PFSK-1 (cell line): ENCODE data around the gene FCRLB.

Experiments
- FOXP2 ChIP-seq: optimal IDR thresholded peaks from 2 replicates; pipeline ENCODE3; 2011; ENCODE audit warnings: borderline replicate concordance, control low read depth, inconsistent platforms; ENCODE audit not compliant: insufficient read depth; ENCODE audit errors: extremely low read length, extremely low read depth
- POLR2AphosphoS5 ChIP-seq: IDR thresholded peaks from 2 replicates; pipeline ENCODE4 v1.6.1; 2012; ENCODE audit warnings: low read depth, mild to moderate bottlenecking, control low read depth, low read length, moderate library complexity
- SIN3A ChIP-seq: IDR thresholded peaks from 2 replicates; pipeline ENCODE4 v1.6.1; 2012; ENCODE audit warnings: mild to moderate bottlenecking, low read length, moderate library complexity, borderline replicate concordance; ENCODE audit not compliant: insufficient read depth
- TAF1 ChIP-seq: IDR thresholded peaks from 2 replicates; pipeline ENCODE4 v1.6.1; 2012; ENCODE audit warnings: low read length, control low read depth, borderline replicate concordance; ENCODE audit not compliant: insufficient read depth
- TF ChIP-seq, protein P1 (sequence below), 2 experiments: IDR thresholded peaks; 2 replicates each; pipeline versions ENCODE4 v1.6.1 to v1.8.0; 2011 to 2012; ENCODE audit warnings: low read depth in 2 of 2, low read length in 2 of 2, control low read depth in 1 of 2, inconsistent platforms in 1 of 2, mild to moderate bottlenecking in 1 of 2, moderate library complexity in 1 of 2; ENCODE audit not compliant: insufficient read depth in 1 of 2

The FCRLB gene

DNA sequence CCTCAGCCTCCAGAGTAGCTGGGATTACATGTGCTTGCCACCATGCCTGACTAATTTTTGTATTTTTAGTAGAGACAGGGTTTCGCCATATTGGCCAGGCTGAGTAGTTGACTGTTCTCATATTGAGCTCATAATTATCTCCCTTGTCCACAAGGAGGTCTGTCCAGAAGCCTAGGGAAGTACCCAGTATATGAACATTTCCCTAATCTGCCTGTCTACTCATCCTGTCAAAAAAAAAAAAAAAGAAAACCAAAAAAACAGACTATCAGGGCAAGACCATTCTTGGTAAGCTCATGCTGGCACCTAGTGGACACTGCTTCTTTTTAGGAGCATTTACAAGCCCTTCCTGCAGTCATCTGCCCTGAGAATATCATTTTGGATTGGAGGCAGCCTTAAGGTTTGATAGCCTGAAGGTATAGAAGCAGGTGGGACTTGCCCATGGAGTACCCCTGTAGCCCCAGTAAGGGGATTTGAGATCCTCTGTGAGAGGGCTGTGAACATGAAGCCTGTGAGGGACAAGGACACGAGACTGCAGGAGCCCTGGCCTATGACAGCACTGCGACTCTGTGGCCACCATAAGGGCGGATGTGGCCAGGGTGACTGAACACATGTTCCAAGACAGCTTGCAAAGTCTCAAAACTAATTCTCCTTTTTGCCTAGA, 17.4 kb downstream of the FCRLB start:
- no peak for TF ChIP-seq TAF1
- TF ChIP-seq SIN3A = no peak
- no peak for TF ChIP-seq FOXP2
- TF ChIP-seq, protein P1, sequence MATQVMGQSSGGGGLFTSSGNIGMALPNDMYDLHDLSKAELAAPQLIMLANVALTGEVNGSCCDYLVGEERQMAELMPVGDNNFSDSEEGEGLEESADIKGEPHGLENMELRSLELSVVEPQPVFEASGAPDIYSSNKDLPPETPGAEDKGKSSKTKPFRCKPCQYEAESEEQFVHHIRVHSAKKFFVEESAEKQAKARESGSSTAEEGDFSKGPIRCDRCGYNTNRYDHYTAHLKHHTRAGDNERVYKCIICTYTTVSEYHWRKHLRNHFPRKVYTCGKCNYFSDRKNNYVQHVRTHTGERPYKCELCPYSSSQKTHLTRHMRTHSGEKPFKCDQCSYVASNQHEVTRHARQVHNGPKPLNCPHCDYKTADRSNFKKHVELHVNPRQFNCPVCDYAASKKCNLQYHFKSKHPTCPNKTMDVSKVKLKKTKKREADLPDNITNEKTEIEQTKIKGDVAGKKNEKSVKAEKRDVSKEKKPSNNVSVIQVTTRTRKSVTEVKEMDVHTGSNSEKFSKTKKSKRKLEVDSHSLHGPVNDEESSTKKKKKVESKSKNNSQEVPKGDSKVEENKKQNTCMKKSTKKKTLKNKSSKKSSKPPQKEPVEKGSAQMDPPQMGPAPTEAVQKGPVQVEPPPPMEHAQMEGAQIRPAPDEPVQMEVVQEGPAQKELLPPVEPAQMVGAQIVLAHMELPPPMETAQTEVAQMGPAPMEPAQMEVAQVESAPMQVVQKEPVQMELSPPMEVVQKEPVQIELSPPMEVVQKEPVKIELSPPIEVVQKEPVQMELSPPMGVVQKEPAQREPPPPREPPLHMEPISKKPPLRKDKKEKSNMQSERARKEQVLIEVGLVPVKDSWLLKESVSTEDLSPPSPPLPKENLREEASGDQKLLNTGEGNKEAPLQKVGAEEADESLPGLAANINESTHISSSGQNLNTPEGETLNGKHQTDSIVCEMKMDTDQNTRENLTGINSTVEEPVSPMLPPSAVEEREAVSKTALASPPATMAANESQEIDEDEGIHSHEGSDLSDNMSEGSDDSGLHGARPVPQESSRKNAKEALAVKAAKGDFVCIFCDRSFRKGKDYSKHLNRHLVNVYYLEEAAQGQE (IDR thresholded peaks at IDR 0.05; ENCODE audit: insufficient read depth in 1 of 2, low read depth in 2 of 2, low read length in 2 of 2) = no peak
- no peak for TF ChIP-seq POLR2AphosphoS5

DNA sequence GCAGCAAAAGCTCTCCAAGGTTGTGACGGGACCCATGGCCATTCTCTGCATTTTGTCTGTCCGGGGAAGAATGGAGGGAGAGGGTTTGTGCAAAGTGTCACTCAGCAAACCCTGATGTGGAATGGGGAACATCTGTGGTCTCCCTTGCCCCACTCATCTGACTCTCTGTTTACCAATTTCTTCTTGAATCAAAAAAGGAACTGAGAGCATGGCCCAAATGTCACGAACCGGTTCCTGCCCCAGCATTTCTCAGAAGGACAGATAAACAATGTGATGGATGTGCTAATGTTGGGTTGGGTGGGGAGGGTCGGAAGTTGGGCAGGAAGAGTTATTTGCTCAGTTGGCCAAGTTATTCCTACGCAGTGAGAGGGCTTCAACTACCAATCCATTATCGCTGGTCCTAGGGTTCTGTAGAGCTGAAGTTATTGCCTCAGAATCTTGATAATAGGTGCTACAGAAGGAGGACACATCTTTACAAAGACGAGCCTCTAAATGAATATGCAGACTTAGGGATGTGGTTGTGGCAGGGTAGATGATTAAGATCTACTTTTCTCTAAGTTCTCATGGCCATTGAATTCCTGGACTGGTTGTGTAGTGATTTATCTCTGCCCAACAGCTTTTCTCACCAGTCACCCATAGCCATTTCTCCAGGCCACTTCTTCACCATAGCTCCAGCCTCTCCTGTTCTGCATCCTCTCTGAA, 18.7 kb downstream of the FCRLB start:
- TF ChIP-seq SIN3A (no peak), POLR2AphosphoS5 (no peak), FOXP2 (no peak), TAF1 (no peak)
- TF ChIP-seq, protein P1 (IDR thresholded peaks at IDR 0.05; ENCODE audit: insufficient read depth in 1 of 2, low read depth in 2 of 2, low read length in 2 of 2) = no peak

DNA sequence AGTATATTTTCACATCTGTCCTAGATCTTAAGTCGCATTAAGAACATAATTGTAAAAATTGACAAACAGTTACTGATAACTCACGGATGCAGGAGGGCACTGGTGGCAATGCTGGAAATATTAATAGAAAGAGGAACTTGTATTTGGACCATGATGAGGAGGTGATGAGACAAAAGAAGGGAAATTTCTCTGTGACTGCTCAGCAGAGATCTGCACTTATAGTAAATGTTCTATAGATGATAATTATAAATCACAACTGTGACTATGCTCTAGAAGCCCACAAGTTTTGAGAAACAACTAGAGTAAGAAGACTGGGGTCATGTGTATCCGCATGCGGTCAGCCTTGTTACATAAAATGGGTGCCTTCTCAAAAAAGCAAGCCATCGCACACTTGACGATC, 19.6 kb downstream of the FCRLB start:
- TF ChIP-seq SIN3A = no peak
- no peak for TF ChIP-seq TAF1
- no peak for TF ChIP-seq POLR2AphosphoS5
- no peak for TF ChIP-seq FOXP2
- TF ChIP-seq, protein P1 (IDR thresholded peaks at IDR 0.05; ENCODE audit: insufficient read depth in 1 of 2, low read depth in 2 of 2, low read length in 2 of 2) = no peak

DNA sequence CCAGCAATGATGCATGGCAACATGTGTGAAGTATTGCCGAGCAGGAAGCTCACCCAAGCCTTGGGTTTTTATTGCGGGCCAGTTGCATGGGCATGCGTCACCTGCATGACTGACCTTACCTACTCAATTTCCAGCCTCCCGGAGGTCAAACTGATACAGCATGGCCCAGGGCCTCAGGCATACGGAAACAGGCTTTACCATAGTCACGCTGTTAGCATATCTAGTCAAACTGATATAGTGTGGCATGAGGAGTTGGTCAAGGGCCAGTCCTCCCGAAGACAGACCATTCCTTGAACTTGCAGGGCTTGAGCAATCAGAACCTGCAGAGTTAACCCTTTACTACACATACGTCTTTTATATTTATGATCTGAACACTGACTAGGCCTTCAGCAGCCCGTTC, 21.9 kb downstream of the FCRLB start:
- TF ChIP-seq, protein P1 (IDR thresholded peaks at IDR 0.05; ENCODE audit: insufficient read depth in 1 of 2, low read depth in 2 of 2, low read length in 2 of 2) = no peak
- TF ChIP-seq SIN3A (no peak), TAF1 (no peak), POLR2AphosphoS5 (no peak), FOXP2 (no peak)

DNA sequence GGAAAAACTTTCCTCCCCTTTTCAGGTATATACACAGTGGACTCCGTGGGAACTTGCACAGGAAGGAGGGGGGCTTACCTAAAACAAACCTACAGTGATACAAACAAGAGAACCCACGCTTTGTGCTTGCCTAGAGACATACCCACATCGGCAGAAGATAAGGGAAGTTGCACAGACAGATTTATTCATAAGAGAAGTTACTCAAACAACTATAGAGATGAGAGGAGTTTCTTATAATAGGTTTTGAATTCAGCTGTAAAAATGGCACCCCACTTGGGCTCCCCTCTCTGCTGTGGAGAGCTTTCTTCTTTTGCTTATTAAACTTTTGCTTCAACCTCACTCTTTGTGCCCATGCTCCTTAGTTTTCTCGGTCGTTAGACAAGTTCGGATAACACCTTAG, 26.5 kb downstream of the FCRLB start:
- TF ChIP-seq TAF1 = no peak
- no peak for TF ChIP-seq SIN3A
- no peak for TF ChIP-seq POLR2AphosphoS5
- no peak for TF ChIP-seq FOXP2
